WTC11 (cell line): Measurements from ENCODE around the gene KCNJ11. TPM values are rescaled to one million over a fixed set of nuclear protein-coding genes. Genes with fewer than 3 reads are reported as not detected.

ENCODE experiments used
- ATAC-seq: fragments of 200-7000 bp; cut with Tn5 transposase; 2 replicates; pipeline ENCODE4 v1.10.0; 2021; ENCODE audit warnings: mild to moderate bottlenecking, moderate library complexity
- CTCF ChIA-PET: fragments of 300-600 bp; sonication (Branson Sonifier 250); formaldehyde crosslinking; loops from one replicate; lab custom pipeline; 2021; ENCODE audit warnings: antibody characterized with exemption; lab: Charles Lee
- POLR2A ChIA-PET: fragments of 350-600 bp; sonication (Branson Sonifier 250); formaldehyde crosslinking; loops from one replicate; lab custom pipeline; 2021; ENCODE audit warnings: antibody characterized with exemption; lab: Charles Lee
- DNase-seq: peaks from one replicate; pipeline ENCODE4 v3.0.0; 2021; ENCODE audit warnings: low spot score
- H3K27ac Mint-ChIP-seq: 2 replicates; pipeline ENCODE4 v1.8.0; 2021; ENCODE audit warnings: mixed read lengths
- H3K27me3 Mint-ChIP-seq: 2 replicates; pipeline ENCODE4 v1.8.0; 2021; ENCODE audit warnings: low read depth, mild to moderate bottlenecking, moderate library complexity, mixed read lengths
- H3K36me3 Mint-ChIP-seq: 2 replicates; pipeline ENCODE4 v1.8.0; 2021; ENCODE audit warnings: mixed read lengths
- H3K4me1 Mint-ChIP-seq: 2 replicates; pipeline ENCODE4 v1.8.0; 2022; ENCODE audit warnings: mixed read lengths
- H3K4me3 Mint-ChIP-seq: 2 replicates; pipeline ENCODE4 v1.8.0; 2021; ENCODE audit warnings: mild to moderate bottlenecking, moderate library complexity, mixed read lengths
- H3K9me3 Mint-ChIP-seq: 2 replicates; pipeline ENCODE4 v1.8.0; 2021; ENCODE audit warnings: mixed read lengths
- CBFB ChIP-seq: sonication (generic); formaldehyde crosslinking; IDR thresholded peaks from 2 replicates; pipeline ENCODE4 v1.8.1; 2022; ENCODE audit warnings: mild to moderate bottlenecking, low read depth, missing genetic modification reagents
- ESRRA ChIP-seq: sonication (generic); formaldehyde crosslinking; IDR thresholded peaks from 2 replicates; pipeline ENCODE4 v1.8.1; 2022; ENCODE audit warnings: mild to moderate bottlenecking, missing genetic modification reagents, borderline replicate concordance
- ETV6 ChIP-seq: sonication (generic); formaldehyde crosslinking; IDR thresholded peaks from 2 replicates; pipeline ENCODE4 v1.8.1; 2022; ENCODE audit warnings: mild to moderate bottlenecking, missing genetic modification reagents
- HMGA2 ChIP-seq: fragments of 250-450 bp; sonication (Bioruptor Pico); IDR thresholded peaks from 2 replicates; pipeline ENCODE4 v1.4.0; 2021; ENCODE audit warnings: mild to moderate bottlenecking, moderate library complexity
- JAZF1 ChIP-seq: fragments of 250-450 bp; sonication (Bioruptor Pico); IDR thresholded peaks from 2 replicates; pipeline ENCODE4 v1.9.0; 2021; ENCODE audit warnings: moderate library complexity, mild to moderate bottlenecking, inconsistent platforms
- NFE2L1 ChIP-seq: sonication (generic); formaldehyde crosslinking; IDR thresholded peaks from 2 replicates; pipeline ENCODE4 v1.8.1; 2023; ENCODE audit warnings: missing genetic modification reagents
- NFYB ChIP-seq: sonication (generic); formaldehyde crosslinking; conservative IDR thresholded peaks from 2 replicates; pipeline ENCODE4 v1.8.0; 2022; ENCODE audit warnings: low read depth, missing genetic modification reagents
- ZBTB21 ChIP-seq: sonication (generic); formaldehyde crosslinking; IDR thresholded peaks from 2 replicates; pipeline ENCODE4 v1.8.1; 2023; ENCODE audit warnings: mild to moderate bottlenecking, missing genetic modification reagents, borderline replicate concordance
- ZNF219 ChIP-seq: sonication (generic); formaldehyde crosslinking; IDR thresholded peaks from 2 replicates; pipeline ENCODE4 v1.8.0; 2023; ENCODE audit warnings: missing genetic modification reagents, mild to moderate bottlenecking, borderline replicate concordance
- ZNF232 ChIP-seq: sonication (generic); formaldehyde crosslinking; IDR thresholded peaks from 2 replicates; pipeline ENCODE4 v1.8.0; 2022; ENCODE audit warnings: mild to moderate bottlenecking, missing genetic modification reagents
- ZNF423 ChIP-seq: fragments of 250-450 bp; sonication (Bioruptor Pico); IDR thresholded peaks from 2 replicates; pipeline ENCODE4 v2.1.2; 2022; ENCODE audit warnings: mild to moderate bottlenecking, moderate library complexity
- total RNA-seq: library from RNA; stranded (reverse); gene quantifications from 3 replicates; pipeline ENCODE4 v1.2.3, GENCODE V29; 2021
- TF ChIP-seq, protein P1 (sequence below): sonication (generic); formaldehyde crosslinking; IDR thresholded peaks from 2 replicates; pipeline ENCODE4 v1.8.1; 2023; ENCODE audit warnings: mild to moderate bottlenecking, moderate library complexity, missing genetic modification reagents
- TF ChIP-seq, protein P2 (sequence below): sonication (generic); formaldehyde crosslinking; IDR thresholded peaks from 2 replicates; pipeline ENCODE4 v1.8.0; 2022; ENCODE audit warnings: missing genetic modification reagents
- TF ChIP-seq, protein P3 (sequence below): sonication (generic); formaldehyde crosslinking; IDR thresholded peaks from 2 replicates; pipeline ENCODE4 v1.8.0; 2022; ENCODE audit warnings: mild to moderate bottlenecking, missing genetic modification reagents
- TF ChIP-seq, protein P4 (sequence below): fragments of 250-450 bp; sonication (Bioruptor Pico); IDR thresholded peaks from 2 replicates; pipeline ENCODE4 v1.8.0; 2021; ENCODE audit warnings: mild to moderate bottlenecking
- TF ChIP-seq, protein P5 (sequence below): sonication (generic); formaldehyde crosslinking; IDR thresholded peaks from 2 replicates; pipeline ENCODE4 v1.8.1; 2022; ENCODE audit warnings: mild to moderate bottlenecking, moderate library complexity, missing genetic modification reagents

The KCNJ11 gene
- total RNA-seq, 1 experiment from 2014 or later: 8.2 TPM

DNA sequence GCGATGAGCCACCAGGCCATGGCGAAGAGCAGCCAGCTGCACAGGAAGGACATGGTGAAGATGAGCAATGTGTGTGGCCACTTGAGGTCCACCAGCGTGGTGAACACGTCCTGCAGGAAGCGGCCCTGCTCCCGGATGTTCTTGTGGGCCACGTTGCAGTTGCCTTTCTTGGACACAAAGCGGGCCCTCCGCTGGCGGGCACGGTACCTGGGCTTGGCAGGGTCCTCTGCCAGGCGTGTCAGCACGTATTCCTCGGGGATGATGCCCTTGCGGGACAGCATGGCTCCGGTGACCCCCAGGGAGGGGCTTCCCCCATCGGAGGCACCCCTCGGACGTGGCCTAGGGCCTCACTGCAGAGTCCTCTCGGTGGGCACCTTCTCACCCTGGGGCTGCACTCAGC is 648 bp downstream of the KCNJ11 start (continued):
- TF ChIP-seq, protein P1, sequence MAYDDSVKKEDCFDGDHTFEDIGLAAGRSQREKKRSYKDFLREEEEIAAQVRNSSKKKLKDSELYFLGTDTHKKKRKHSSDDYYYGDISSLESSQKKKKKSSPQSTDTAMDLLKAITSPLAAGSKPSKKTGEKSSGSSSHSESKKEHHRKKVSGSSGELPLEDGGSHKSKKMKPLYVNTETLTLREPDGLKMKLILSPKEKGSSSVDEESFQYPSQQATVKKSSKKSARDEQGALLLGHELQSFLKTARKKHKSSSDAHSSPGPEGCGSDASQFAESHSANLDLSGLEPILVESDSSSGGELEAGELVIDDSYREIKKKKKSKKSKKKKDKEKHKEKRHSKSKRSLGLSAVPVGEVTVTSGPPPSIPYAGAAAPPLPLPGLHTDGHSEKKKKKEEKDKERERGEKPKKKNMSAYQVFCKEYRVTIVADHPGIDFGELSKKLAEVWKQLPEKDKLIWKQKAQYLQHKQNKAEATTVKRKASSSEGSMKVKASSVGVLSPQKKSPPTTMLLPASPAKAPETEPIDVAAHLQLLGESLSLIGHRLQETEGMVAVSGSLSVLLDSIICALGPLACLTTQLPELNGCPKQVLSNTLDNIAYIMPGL (CRISPR knock-in tag): no peak
- no peak for TF ChIP-seq ZNF232 (CRISPR knock-in tag)
- no peak for TF ChIP-seq ZNF423
- TF ChIP-seq JAZF1 (CRISPR knock-in tag): no peak
- TF ChIP-seq NFYB (CRISPR knock-in tag): no peak
- TF ChIP-seq ETV6 (CRISPR knock-in tag): no peak
- TF ChIP-seq ZNF219 (CRISPR knock-in tag): no peak
- no peak for TF ChIP-seq NFE2L1 (CRISPR knock-in tag)

DNA sequence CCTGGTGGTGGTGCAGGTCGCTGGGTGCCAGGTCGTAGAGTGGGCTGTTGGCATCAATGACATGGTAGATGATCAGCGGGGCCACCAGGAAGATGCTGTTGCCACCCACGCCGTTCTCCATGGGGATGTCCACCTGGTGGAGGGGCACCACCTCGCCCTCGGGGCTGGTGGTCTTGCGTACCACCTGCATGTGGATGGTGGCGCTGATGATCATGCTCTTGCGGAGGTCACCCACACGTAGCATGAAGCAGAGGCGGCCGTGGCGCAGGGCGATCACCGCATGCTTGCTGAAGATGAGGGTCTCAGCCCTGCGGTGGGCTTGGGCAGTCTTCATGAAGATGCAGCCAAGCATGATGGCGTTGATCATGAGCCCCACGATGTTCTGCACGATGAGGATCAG is 1.2 kb downstream of the KCNJ11 start:
- H3K27me3 Mint-ChIP-seq: peaks cover 20% of the 10 kb centered on the region
- H3K4me3 Mint-ChIP-seq: peak overlapping the region; percentile 45
- POLR2A ChIA-PET: interaction anchor here (0.7 kb wide), 1 partner anchor 121 kb away, joined by 3 read pairs; no protein-coding TSS in a partner anchor
- H3K36me3 Mint-ChIP-seq: peaks cover 10% of the 10 kb centered on the region; the same call in 1 of the 2 replicates
- no peak for ATAC-seq
- no peak for TF ChIP-seq ESRRA
- TF ChIP-seq ZBTB21 (CRISPR knock-in tag): no peak
- TF ChIP-seq, protein P2, sequence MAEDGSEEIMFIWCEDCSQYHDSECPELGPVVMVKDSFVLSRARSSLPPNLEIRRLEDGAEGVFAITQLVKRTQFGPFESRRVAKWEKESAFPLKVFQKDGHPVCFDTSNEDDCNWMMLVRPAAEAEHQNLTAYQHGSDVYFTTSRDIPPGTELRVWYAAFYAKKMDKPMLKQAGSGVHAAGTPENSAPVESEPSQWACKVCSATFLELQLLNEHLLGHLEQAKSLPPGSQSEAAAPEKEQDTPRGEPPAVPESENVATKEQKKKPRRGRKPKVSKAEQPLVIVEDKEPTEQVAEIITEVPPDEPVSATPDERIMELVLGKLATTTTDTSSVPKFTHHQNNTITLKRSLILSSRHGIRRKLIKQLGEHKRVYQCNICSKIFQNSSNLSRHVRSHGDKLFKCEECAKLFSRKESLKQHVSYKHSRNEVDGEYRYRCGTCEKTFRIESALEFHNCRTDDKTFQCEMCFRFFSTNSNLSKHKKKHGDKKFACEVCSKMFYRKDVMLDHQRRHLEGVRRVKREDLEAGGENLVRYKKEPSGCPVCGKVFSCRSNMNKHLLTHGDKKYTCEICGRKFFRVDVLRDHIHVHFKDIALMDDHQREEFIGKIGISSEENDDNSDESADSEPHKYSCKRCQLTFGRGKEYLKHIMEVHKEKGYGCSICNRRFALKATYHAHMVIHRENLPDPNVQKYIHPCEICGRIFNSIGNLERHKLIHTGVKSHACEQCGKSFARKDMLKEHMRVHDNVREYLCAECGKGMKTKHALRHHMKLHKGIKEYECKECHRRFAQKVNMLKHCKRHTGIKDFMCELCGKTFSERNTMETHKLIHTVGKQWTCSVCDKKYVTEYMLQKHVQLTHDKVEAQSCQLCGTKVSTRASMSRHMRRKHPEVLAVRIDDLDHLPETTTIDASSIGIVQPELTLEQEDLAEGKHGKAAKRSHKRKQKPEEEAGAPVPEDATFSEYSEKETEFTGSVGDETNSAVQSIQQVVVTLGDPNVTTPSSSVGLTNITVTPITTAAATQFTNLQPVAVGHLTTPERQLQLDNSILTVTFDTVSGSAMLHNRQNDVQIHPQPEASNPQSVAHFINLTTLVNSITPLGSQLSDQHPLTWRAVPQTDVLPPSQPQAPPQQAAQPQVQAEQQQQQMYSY: no peak
- no peak for TF ChIP-seq HMGA2 (CRISPR knock-in tag)
- no peak for TF ChIP-seq ZNF232 (CRISPR knock-in tag)
- TF ChIP-seq, protein P3, sequence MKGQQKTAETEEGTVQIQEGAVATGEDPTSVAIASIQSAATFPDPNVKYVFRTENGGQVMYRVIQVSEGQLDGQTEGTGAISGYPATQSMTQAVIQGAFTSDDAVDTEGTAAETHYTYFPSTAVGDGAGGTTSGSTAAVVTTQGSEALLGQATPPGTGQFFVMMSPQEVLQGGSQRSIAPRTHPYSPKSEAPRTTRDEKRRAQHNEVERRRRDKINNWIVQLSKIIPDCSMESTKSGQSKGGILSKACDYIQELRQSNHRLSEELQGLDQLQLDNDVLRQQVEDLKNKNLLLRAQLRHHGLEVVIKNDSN (CRISPR knock-in tag): no peak
- TF ChIP-seq, protein P4, sequence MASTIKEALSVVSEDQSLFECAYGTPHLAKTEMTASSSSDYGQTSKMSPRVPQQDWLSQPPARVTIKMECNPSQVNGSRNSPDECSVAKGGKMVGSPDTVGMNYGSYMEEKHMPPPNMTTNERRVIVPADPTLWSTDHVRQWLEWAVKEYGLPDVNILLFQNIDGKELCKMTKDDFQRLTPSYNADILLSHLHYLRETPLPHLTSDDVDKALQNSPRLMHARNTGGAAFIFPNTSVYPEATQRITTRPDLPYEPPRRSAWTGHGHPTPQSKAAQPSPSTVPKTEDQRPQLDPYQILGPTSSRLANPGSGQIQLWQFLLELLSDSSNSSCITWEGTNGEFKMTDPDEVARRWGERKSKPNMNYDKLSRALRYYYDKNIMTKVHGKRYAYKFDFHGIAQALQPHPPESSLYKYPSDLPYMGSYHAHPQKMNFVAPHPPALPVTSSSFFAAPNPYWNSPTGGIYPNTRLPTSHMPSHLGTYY (CRISPR knock-in tag): no peak
- no peak for TF ChIP-seq CBFB
- TF ChIP-seq ZNF423: no peak
- TF ChIP-seq, protein P5, sequence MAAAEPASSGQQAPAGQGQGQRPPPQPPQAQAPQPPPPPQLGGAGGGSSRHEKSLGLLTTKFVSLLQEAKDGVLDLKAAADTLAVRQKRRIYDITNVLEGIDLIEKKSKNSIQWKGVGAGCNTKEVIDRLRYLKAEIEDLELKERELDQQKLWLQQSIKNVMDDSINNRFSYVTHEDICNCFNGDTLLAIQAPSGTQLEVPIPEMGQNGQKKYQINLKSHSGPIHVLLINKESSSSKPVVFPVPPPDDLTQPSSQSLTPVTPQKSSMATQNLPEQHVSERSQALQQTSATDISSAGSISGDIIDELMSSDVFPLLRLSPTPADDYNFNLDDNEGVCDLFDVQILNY: no peak
- TF ChIP-seq, all 79 proteins: peak for 0
- Mint-ChIP-seq H3K4me1 (peaks cover 6% of the 10 kb centered on the region), H3K9me3 (no peaks in the 10 kb centered on the region), H3K27ac (no peak overlapping the region)
- CTCF ChIA-PET: interaction anchor here (0.6 to 8.0 kb wide), 25 partner anchors 12 to 161 kb away, joined by 3 to 203 read pairs (median 5); partner anchors contain the start of genes ABCC8, OTOG and USH1C
- no peak for DNase-seq
